ENCODE data around the gene ZNF280C. TPM values are rescaled to one million over a fixed set of nuclear protein-coding genes. Genes with fewer than 3 reads are reported as not detected.

ZNF280C gene
- total RNA-seq, 4 donors from 2014 or later = 1.5 to 3.8 (median 3.3) TPM

DNA sequence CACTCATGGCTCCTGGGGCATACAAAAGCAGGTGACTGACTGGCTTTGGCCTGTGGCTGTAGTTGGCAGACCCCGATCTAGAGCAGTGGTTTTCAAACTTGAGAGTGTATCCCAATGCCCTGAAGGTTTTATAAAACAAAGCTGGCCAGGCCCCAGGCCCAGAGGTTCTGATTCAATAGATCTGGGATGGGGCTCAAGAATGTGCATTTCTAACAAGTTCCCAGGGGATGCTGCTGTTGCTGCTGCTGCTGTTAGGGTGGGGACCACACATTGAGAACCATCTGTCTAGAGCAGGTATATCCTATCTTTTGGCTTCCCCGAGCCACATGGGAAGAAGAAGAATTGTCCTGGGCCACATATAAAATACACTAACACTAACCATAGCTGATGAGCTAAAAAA, 110.4 kb downstream of the ZNF280C start:
- H3K27ac ChIP-seq = no peak overlapping the region
- DNase-seq (no peak), ATAC-seq (no peak)
- in situ Hi-C loops (cut with MboI; ENCODE audit: low sequenced_read_pairs in 4 of 4) = no loop called here
- H3K27me3 ChIP-seq = no peaks in the 10 kb centered on the region
- no peak overlapping the region for H3K4me3 ChIP-seq
- H3K36me3 ChIP-seq = no peaks in the 10 kb centered on the region
- TF ChIP-seq, protein P1, sequence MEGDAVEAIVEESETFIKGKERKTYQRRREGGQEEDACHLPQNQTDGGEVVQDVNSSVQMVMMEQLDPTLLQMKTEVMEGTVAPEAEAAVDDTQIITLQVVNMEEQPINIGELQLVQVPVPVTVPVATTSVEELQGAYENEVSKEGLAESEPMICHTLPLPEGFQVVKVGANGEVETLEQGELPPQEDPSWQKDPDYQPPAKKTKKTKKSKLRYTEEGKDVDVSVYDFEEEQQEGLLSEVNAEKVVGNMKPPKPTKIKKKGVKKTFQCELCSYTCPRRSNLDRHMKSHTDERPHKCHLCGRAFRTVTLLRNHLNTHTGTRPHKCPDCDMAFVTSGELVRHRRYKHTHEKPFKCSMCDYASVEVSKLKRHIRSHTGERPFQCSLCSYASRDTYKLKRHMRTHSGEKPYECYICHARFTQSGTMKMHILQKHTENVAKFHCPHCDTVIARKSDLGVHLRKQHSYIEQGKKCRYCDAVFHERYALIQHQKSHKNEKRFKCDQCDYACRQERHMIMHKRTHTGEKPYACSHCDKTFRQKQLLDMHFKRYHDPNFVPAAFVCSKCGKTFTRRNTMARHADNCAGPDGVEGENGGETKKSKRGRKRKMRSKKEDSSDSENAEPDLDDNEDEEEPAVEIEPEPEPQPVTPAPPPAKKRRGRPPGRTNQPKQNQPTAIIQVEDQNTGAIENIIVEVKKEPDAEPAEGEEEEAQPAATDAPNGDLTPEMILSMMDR (IDR thresholded peaks at IDR 0.05 in 4 of 5, conservative IDR thresholded peaks at IDR 0.05 in 1 of 5) = no peak
- no peak for TF ChIP-seq POLR2A (IDR thresholded peaks at IDR 0.05)
- intact Hi-C loops (cut with DNase I; ENCODE audit: low total_unique reads) = no loop called here
- peaks cover 7 to 9% of the 10 kb centered on the region in 2 donors for H3K4me1 ChIP-seq
- no peaks in the 10 kb centered on the region for H3K9me3 ChIP-seq

GRCh38 chrX:130155564-130155963, 113.1 kb downstream of the ZNF280C start:
- Histone ChIP-seq H3K27me3 (no peaks in the 10 kb centered on the region), H3K9me3 (no peaks in the 10 kb centered on the region), H3K36me3 (no peaks in the 10 kb centered on the region), H3K27ac (peak overlapping the region in 1 of 4 donors; percentile 6), H3K4me3 (no peak overlapping the region), H3K4me1 (no peaks in the 10 kb centered on the region)
- TF ChIP-seq, protein P1 (IDR thresholded peaks at IDR 0.05 in 4 of 5, conservative IDR thresholded peaks at IDR 0.05 in 1 of 5) = no peak
- no peak for TF ChIP-seq POLR2A (IDR thresholded peaks at IDR 0.05)
- intact Hi-C loops (cut with DNase I; ENCODE audit: low total_unique reads) = no loop called here
- ATAC-seq (no peak), DNase-seq (no peak)
- in situ Hi-C loops (cut with MboI; ENCODE audit: low sequenced_read_pairs in 4 of 4) = no loop called here

Other genes starting within 250 kb of the ZNF280C start
- gene ELF4, start 158.4 kb downstream of the ZNF280C start, total RNA-seq = 1 to 10 TPM in 3 of 4 donors, under 1 TPM in 1; 0.70 to 2.3 (median 1.4) TPM
- gene AIFM1, start 103.1 kb downstream of the ZNF280C start, total RNA-seq = 10 to 100 TPM; 18.9 to 50.1 (median 30.0) TPM
- gene RAB33A, start 96.9 kb downstream of the ZNF280C start, total RNA-seq = not detected
- gene SLC25A14, start 71.0 kb upstream of the ZNF280C start, total RNA-seq = 1 to 10 TPM; 2.9 to 7.0 (median 5.1) TPM
- not detected for gene GPR119, start 116.8 kb upstream of the ZNF280C start, total RNA-seq
- gene RBMX2, start 133.1 kb upstream of the ZNF280C start, total RNA-seq = 10 to 100 TPM in 1 of 4 donors, 1 to 10 TPM in 3; 5.9 to 12.4 (median 9.1) TPM

Data from gastrocnemius medialis (tissue), 4 donors.